Fibroblast of skin of back (primary cell): ENCODE data around the gene ZNF407.
A peak's percentile ranks its signal among the peaks of the same experiment; 100 is the strongest.

ENCODE experiments used
- DNase-seq: peaks from one replicate; pipeline ENCODE4 v3.0.0-alpha.2; 2013

Gene ZNF407

GRCh38 chr18:75060185-75060584 is 462.5 kb downstream of the ZNF407 start:
- no peak for DNase-seq

- DNase-seq = no peak
Observed at GRCh38 chr18:75062297-75062886, 464.7 kb downstream of the ZNF407 start.

GRCh38 chr18:75063196-75063595 is 465.5 kb downstream of the ZNF407 start:
- DNase-seq = no peak

- DNase-seq = no peak
Observed at GRCh38 chr18:75063615-75064512, 466.2 kb downstream of the ZNF407 start.

- no peak for DNase-seq
Observed at GRCh38 chr18:75064513-75064905, 466.8 kb downstream of the ZNF407 start.

- DNase-seq = no peak
Observed at GRCh38 chr18:75065251-75066000, 467.8 kb downstream of the ZNF407 start.

- no peak for DNase-seq
Observed at GRCh38 chr18:75066021-75066880, 468.6 kb downstream of the ZNF407 start.

- no peak for DNase-seq
Observed at GRCh38 chr18:75066936-75067335, 469.3 kb downstream of the ZNF407 start.

GRCh38 chr18:75067996-75068645 is 470.5 kb downstream of the ZNF407 start:
- no peak for DNase-seq

GRCh38 chr18:75068682-75069435 is 471.2 kb downstream of the ZNF407 start:
- DNase-seq = no peak

- no peak for DNase-seq
Observed at GRCh38 chr18:75070235-75070624, 472.6 kb downstream of the ZNF407 start.

- DNase-seq = peak; percentile 70
Observed at GRCh38 chr18:75070625-75071483, 473.2 kb downstream of the ZNF407 start.

- DNase-seq = no peak
Observed at GRCh38 chr18:75071484-75071785, 473.8 kb downstream of the ZNF407 start.

- no peak for DNase-seq
Observed at GRCh38 chr18:75071866-75072671, 474.4 kb downstream of the ZNF407 start.

GRCh38 chr18:75072672-75073371 is 475.2 kb downstream of the ZNF407 start:
- DNase-seq = no peak

GRCh38 chr18:75073654-75074053 is 476.0 kb downstream of the ZNF407 start:
- DNase-seq = no peak

- no peak for DNase-seq
Observed at GRCh38 chr18:75074196-75075015, 476.7 kb downstream of the ZNF407 start.

- no peak for DNase-seq
Observed at GRCh38 chr18:75075016-75075305, 477.3 kb downstream of the ZNF407 start.
